ENCODE results near the gene JARID2.

JARID2 gene

GRCh38 chr6:15389765-15390723 lies 144.2 kb downstream of the JARID2 start:
- DNase-seq (ENCODE audit: low spot score): no peak
- TF ChIP-seq CTCF (conservative IDR thresholded peaks at IDR 0.05; ENCODE audit: low read depth): peak; percentile 27; the same call in 1 of the 2 replicates
- no peak overlapping the region for H3K27ac ChIP-seq
- ChIA-PET POLR2A (ENCODE audit: low non-redundant PET) (no interaction called here), CTCF (interaction anchor here (0.8 kb wide), 1 partner anchor 20 kb away, joined by 4 read pairs; no protein-coding TSS in a partner anchor)

DNA sequence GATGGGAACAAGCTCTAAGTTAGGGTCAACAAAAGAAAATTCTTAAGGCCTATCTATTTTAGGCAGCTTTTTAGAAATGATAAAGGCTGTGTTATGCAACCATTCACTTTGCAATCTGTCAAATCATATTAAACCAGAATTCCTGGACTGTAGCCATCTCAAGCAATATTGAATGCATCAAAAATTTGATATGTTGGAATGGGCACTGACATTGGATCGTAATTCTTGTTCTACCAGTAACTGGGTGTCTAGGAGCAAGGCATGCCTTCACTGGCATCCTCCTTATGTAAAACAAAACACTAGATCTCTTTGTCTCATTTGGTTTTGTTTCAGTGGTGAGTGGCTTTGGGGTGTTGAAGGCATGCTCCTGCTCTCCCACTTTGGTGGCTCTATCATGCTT lies 145.6 kb downstream of the JARID2 start:
- DNase-seq (ENCODE audit: low spot score): no peak
- no peak overlapping the region for H3K27ac ChIP-seq
- no peak for TF ChIP-seq CTCF (conservative IDR thresholded peaks at IDR 0.05; ENCODE audit: low read depth)
- POLR2A ChIA-PET (ENCODE audit: low non-redundant PET): no interaction called here
- CTCF ChIA-PET: interaction anchor here (0.6 kb wide), 1 partner anchor 11 kb away, joined by 3 read pairs; no protein-coding TSS in a partner anchor

DNA sequence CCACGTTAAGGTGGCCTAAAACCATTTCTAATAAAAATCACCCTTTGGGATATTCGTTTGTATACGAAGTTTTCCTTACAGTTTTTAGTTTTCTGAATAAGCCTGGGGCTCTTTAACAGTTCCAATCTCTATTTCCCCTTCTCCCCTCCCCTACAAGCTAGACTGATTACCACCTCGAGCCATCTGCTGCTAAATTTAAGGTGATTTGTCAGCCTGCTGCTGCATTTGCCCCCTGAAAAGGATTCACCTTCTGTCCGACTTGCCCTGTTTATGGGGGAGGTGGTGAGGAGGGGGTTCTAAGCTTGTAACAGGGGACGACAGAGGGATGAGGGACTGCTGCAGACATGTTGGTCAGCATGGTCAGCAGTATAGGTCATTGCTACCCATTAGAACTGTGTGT lies 146.3 kb downstream of the JARID2 start:
- ChIA-PET CTCF (no interaction called here), POLR2A (ENCODE audit: low non-redundant PET) (no interaction called here)
- no peak for TF ChIP-seq CTCF (conservative IDR thresholded peaks at IDR 0.05; ENCODE audit: low read depth)
- DNase-seq (ENCODE audit: low spot score): no peak
- H3K27ac ChIP-seq: no peak overlapping the region

GRCh38 chr6:15393605-15394004 lies 147.7 kb downstream of the JARID2 start:
- ChIA-PET POLR2A (ENCODE audit: low non-redundant PET) (interaction anchor here (0.5 kb wide), 1 partner anchor 14 kb away, joined by 3 read pairs; no protein-coding TSS in a partner anchor), CTCF (no interaction called here)
- no peak for TF ChIP-seq CTCF (conservative IDR thresholded peaks at IDR 0.05; ENCODE audit: low read depth)
- no peak overlapping the region for H3K27ac ChIP-seq
- no peak for DNase-seq (ENCODE audit: low spot score)

GRCh38 chr6:15395087-15395486 lies 149.2 kb downstream of the JARID2 start:
- no peak overlapping the region for H3K27ac ChIP-seq
- DNase-seq (ENCODE audit: low spot score): no peak
- POLR2A ChIA-PET (ENCODE audit: low non-redundant PET): no interaction called here
- no peak for TF ChIP-seq CTCF (conservative IDR thresholded peaks at IDR 0.05; ENCODE audit: low read depth)
- CTCF ChIA-PET: no interaction called here

DNA sequence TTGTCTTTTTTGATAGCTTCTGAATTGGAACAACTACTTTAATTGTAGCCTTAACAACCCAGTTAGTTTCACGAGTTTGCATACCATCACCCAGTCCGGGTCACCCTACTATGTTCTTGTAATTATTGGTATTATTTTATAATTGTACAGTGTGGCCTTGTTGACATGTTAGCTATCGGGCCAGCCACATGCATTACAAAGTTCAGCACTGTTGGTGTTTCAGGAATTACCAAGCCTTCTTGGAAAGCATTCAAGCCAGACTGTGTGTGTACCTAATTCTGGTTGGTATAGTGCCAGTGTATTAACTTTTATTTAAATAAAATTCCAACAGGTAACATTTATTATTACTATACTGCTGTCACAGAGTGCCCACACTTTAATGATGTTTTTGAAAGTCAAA lies 150.9 kb downstream of the JARID2 start:
- CTCF ChIA-PET: no interaction called here
- no peak overlapping the region for H3K27ac ChIP-seq
- POLR2A ChIA-PET (ENCODE audit: low non-redundant PET): no interaction called here
- TF ChIP-seq CTCF (conservative IDR thresholded peaks at IDR 0.05; ENCODE audit: low read depth): no peak
- no peak for DNase-seq (ENCODE audit: low spot score)

All from RWPE1 (cell line).